Pulmonary artery endothelial cell (primary cell): Measurements from ENCODE around the gene SOX8. TPM values are rescaled to one million over a fixed set of nuclear protein-coding genes. Genes with fewer than 3 reads are reported as not detected.
A peak's percentile ranks its signal among the peaks of the same experiment; 100 is the strongest.
"Not testable (repeated sequence)": the region's sequence is repeated elsewhere in the genome, so short reads cannot be mapped to it uniquely, and the experiment has no call there.

Experiments used
- DNase-seq: peaks from one replicate; pipeline ENCODE4 v3.0.0-alpha.2; 2011; ENCODE audit warnings: low read depth, low spot score
- total RNA-seq: library from RNA; depleted of rRNA; stranded (reverse); fragments of >200 nt; gene quantifications from 2 replicates; pipeline ENCODE4 v1.2.3, GENCODE V29; 2014

SOX8 gene
- total RNA-seq, 1 donor from 2014 or later = 0.99 TPM

GRCh38 chr16:953818-954217 lies 27.8 kb upstream of the SOX8 start:
- DNase-seq = not testable (repeated sequence)

GRCh38 chr16:955766-956165 lies 25.8 kb upstream of the SOX8 start:
- not testable (repeated sequence) for DNase-seq

GRCh38 chr16:959232-960040 lies 22.1 kb upstream of the SOX8 start:
- no peak for DNase-seq

- DNase-seq = no peak
Measured at GRCh38 chr16:962366-962765, 19.2 kb upstream of the SOX8 start.

- no peak for DNase-seq
Measured at GRCh38 chr16:962901-963814, 18.4 kb upstream of the SOX8 start.

GRCh38 chr16:963913-964312 lies 17.7 kb upstream of the SOX8 start:
- no peak for DNase-seq

GRCh38 chr16:964356-965035 lies 17.1 kb upstream of the SOX8 start:
- DNase-seq = no peak

- no peak for DNase-seq
Measured at GRCh38 chr16:965036-965395, 16.6 kb upstream of the SOX8 start.

- DNase-seq = no peak
Measured at GRCh38 chr16:965487-965886, 16.1 kb upstream of the SOX8 start.

- no peak for DNase-seq
Measured at GRCh38 chr16:966035-966434, 15.5 kb upstream of the SOX8 start.

- DNase-seq = no peak
Measured at GRCh38 chr16:966505-966904, 15.1 kb upstream of the SOX8 start.

- DNase-seq = no peak
Measured at GRCh38 chr16:967077-967541, 14.5 kb upstream of the SOX8 start.

GRCh38 chr16:967546-968295 lies 13.8 kb upstream of the SOX8 start:
- no peak for DNase-seq

- DNase-seq = no peak
Measured at GRCh38 chr16:968620-969019, 12.9 kb upstream of the SOX8 start.

- DNase-seq = no peak
Measured at GRCh38 chr16:969508-970385, 11.8 kb upstream of the SOX8 start.

- no peak for DNase-seq
Measured at GRCh38 chr16:970386-970765, 11.2 kb upstream of the SOX8 start.

- DNase-seq = peak; percentile 36
Measured at GRCh38 chr16:970766-971581, 10.6 kb upstream of the SOX8 start, which contains the start of gene LMF1. Gene LMF1 (minus strand): TSS chr16:970984. CDS start chr16:970980, 4 bp downstream.

- DNase-seq = no peak
Measured at GRCh38 chr16:971582-971905, 10.0 kb upstream of the SOX8 start.

- DNase-seq = no peak
Measured at GRCh38 chr16:971981-972315, 9.6 kb upstream of the SOX8 start.
